ENCODE results near the gene NFE2L1. TPM values are rescaled to one million over a fixed set of nuclear protein-coding genes. Genes with fewer than 3 reads are reported as not detected.

Gene NFE2L1
- total and polyA plus RNA-seq, 9 of the 15 experiments (the other 6 are each of a cell fraction or from before 2014, with no cell fraction given), result 2.0 to 68.6 (median 39.7) TPM

DNA sequence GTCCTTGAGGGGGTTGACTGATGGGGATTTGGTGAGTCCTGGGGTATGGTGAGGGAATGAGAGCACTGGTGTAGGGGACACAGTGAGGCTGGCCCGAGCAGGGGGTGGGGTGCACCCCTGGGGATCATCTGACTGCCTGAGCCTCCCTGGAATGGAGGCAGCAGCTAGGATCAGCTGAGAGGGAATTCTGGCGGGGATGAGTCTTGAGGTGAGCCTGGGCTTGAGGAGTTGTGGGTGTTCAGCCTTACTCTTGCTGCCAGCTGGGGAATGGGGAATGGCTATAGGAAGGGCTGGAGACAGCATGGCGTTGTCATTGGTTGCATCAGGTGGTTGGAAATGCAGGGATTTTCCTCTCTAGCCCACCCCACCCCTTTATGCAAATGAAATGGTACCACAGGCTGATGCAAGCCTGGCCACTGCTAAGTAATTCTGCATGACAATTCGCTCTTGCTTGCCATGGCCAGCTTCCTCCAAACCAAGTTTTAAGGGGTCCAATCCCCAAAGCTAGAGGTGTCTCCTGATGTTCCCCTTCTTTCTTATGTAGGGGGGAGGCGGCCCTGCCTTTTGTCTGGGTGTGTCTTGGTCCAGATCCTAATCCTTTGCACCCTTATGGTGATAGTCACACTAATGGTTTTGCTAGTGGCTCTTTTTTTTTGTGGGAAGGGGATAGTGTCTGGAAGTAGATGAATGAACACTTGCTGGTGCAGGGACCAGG is 7.5 kb downstream of the NFE2L1 start (continued):
- TF ChIP-seq, protein P1, sequence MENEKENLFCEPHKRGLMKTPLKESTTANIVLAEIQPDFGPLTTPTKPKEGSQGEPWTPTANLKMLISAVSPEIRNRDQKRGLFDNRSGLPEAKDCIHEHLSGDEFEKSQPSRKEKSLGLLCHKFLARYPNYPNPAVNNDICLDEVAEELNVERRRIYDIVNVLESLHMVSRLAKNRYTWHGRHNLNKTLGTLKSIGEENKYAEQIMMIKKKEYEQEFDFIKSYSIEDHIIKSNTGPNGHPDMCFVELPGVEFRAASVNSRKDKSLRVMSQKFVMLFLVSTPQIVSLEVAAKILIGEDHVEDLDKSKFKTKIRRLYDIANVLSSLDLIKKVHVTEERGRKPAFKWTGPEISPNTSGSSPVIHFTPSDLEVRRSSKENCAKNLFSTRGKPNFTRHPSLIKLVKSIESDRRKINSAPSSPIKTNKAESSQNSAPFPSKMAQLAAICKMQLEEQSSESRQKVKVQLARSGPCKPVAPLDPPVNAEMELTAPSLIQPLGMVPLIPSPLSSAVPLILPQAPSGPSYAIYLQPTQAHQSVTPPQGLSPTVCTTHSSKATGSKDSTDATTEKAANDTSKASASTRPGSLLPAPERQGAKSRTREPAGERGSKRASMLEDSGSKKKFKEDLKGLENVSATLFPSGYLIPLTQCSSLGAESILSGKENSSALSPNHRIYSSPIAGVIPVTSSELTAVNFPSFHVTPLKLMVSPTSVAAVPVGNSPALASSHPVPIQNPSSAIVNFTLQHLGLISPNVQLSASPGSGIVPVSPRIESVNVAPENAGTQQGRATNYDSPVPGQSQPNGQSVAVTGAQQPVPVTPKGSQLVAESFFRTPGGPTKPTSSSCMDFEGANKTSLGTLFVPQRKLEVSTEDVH (IDR thresholded peaks at IDR 0.05; ENCODE audit: low read depth, partially characterized antibody), result no peak
- peak; percentile 42; the same call in 1 of the 2 replicates for TF ChIP-seq GABPA (tag; conservative IDR thresholded peaks at IDR 0.05; ENCODE audit: low read depth)
- TF ChIP-seq FOXJ2 (tag; IDR thresholded peaks at IDR 0.05), result no peak; the same call in 1 of the 2 replicates
- no peak for TF ChIP-seq ZKSCAN3 (CRISPR knock-in tag; IDR thresholded peaks at IDR 0.05)
- TF ChIP-seq, protein P2, sequence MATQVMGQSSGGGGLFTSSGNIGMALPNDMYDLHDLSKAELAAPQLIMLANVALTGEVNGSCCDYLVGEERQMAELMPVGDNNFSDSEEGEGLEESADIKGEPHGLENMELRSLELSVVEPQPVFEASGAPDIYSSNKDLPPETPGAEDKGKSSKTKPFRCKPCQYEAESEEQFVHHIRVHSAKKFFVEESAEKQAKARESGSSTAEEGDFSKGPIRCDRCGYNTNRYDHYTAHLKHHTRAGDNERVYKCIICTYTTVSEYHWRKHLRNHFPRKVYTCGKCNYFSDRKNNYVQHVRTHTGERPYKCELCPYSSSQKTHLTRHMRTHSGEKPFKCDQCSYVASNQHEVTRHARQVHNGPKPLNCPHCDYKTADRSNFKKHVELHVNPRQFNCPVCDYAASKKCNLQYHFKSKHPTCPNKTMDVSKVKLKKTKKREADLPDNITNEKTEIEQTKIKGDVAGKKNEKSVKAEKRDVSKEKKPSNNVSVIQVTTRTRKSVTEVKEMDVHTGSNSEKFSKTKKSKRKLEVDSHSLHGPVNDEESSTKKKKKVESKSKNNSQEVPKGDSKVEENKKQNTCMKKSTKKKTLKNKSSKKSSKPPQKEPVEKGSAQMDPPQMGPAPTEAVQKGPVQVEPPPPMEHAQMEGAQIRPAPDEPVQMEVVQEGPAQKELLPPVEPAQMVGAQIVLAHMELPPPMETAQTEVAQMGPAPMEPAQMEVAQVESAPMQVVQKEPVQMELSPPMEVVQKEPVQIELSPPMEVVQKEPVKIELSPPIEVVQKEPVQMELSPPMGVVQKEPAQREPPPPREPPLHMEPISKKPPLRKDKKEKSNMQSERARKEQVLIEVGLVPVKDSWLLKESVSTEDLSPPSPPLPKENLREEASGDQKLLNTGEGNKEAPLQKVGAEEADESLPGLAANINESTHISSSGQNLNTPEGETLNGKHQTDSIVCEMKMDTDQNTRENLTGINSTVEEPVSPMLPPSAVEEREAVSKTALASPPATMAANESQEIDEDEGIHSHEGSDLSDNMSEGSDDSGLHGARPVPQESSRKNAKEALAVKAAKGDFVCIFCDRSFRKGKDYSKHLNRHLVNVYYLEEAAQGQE (IDR thresholded peaks at IDR 0.05; ENCODE audit: borderline replicate concordance), result no peak
- TF ChIP-seq, protein P2 (CRISPR knock-in tag; IDR thresholded peaks at IDR 0.05; ENCODE audit: low read depth), result 0 out of 2 replicates have a peak, but pooled peaks have one; percentile 48
- TF ChIP-seq MECOM (CRISPR knock-in tag; IDR thresholded peaks at IDR 0.05), result peak; percentile 43
- TF ChIP-seq ZNF24 (IDR thresholded peaks at IDR 0.05), result no peak
- no peak for TF ChIP-seq ZNF134 (CRISPR knock-in tag; conservative IDR thresholded peaks at IDR 0.05)
- TF ChIP-seq MTA3 (IDR thresholded peaks at IDR 0.05; ENCODE audit: borderline replicate concordance), result no peak
- TF ChIP-seq GATAD2A (IDR thresholded peaks at IDR 0.05), result no peak
- 0 out of 2 replicates have a peak, but pooled peaks have one; percentile 31 for TF ChIP-seq GTF2A2 (tag; IDR thresholded peaks at IDR 0.05)
- no peak for TF ChIP-seq ILK (tag; IDR thresholded peaks at IDR 0.05; ENCODE audit: borderline replicate concordance, low read depth)
- TF ChIP-seq CXXC5 (CRISPR knock-in tag; IDR thresholded peaks at IDR 0.05), result peak; percentile 68
- TF ChIP-seq ZNF354B (CRISPR knock-in tag; IDR thresholded peaks at IDR 0.05), result no peak
- no peak for TF ChIP-seq SRSF7 (optimal IDR thresholded peaks at IDR 0.05; ENCODE audit: low read depth, low read length)
- TF ChIP-seq MAFG (tag; conservative IDR thresholded peaks at IDR 0.05), result no peak
- TF ChIP-seq HDGF (IDR thresholded peaks at IDR 0.05), result no peak
- TF ChIP-seq KLF16 (IDR thresholded peaks at IDR 0.05), result no peak
- no peak for TF ChIP-seq RBM39 (optimal IDR thresholded peaks at IDR 0.05; ENCODE audit: low read depth, low read length)
- 0 out of 4 replicates have a peak, but pooled peaks of 1 of the 2 experiments have one; percentile 17 for TF ChIP-seq FOXK2 (conservative IDR thresholded peaks at IDR 0.05 in 1 of 2, IDR thresholded peaks at IDR 0.05 in 1 of 2; ENCODE audit: low read depth in 2 of 2)
